LNCaP clone FGC (cell line): ENCODE measurements around the gene ODF2L.
A peak's percentile ranks its signal among the peaks of the same experiment; 100 is the strongest.

Source experiments
- DNase-seq: peaks from one replicate; pipeline ENCODE4 v3.0.0-alpha.2; 2011; ENCODE audit warnings: low read depth
- H3K4me3 ChIP-seq: 2 replicates; pipeline ENCODE4 v1.5.1; 2011; ENCODE audit warnings: mild to moderate bottlenecking, low read depth, low read length, control low read depth
- TF ChIP-seq, protein P1 (sequence below): IDR thresholded peaks from 2 replicates; pipeline ENCODE4 v1.5.1; 2012; ENCODE audit warnings: mild to moderate bottlenecking; ENCODE audit not compliant: control insufficient read depth, insufficient read depth; ENCODE audit errors: extremely low read depth

The ODF2L gene

GRCh38 chr1:86395751-86396497, at the start of gene ODF2L:
ODF2L (minus strand) TSS chr1:86396323; CDS start chr1:86387027, 9,296 bp downstream.
- DNase-seq: peak; percentile 52
- peak within 1 kb of the TSS; percentile 86 for H3K4me3 ChIP-seq
- TF ChIP-seq, protein P1, sequence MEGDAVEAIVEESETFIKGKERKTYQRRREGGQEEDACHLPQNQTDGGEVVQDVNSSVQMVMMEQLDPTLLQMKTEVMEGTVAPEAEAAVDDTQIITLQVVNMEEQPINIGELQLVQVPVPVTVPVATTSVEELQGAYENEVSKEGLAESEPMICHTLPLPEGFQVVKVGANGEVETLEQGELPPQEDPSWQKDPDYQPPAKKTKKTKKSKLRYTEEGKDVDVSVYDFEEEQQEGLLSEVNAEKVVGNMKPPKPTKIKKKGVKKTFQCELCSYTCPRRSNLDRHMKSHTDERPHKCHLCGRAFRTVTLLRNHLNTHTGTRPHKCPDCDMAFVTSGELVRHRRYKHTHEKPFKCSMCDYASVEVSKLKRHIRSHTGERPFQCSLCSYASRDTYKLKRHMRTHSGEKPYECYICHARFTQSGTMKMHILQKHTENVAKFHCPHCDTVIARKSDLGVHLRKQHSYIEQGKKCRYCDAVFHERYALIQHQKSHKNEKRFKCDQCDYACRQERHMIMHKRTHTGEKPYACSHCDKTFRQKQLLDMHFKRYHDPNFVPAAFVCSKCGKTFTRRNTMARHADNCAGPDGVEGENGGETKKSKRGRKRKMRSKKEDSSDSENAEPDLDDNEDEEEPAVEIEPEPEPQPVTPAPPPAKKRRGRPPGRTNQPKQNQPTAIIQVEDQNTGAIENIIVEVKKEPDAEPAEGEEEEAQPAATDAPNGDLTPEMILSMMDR: no peak

GRCh38 chr1:86445919-86446318, 49.8 kb upstream of the ODF2L start:
- no peak overlapping the region for H3K4me3 ChIP-seq
- no peak for DNase-seq
- TF ChIP-seq, protein P1: no peak

- H3K4me3 ChIP-seq: no peak overlapping the region
- TF ChIP-seq, protein P1: no peak
- DNase-seq: no peak
Observed at GRCh38 chr1:86441997-86442396, 45.9 kb upstream of the ODF2L start.

GRCh38 chr1:86441581-86441980, 45.5 kb upstream of the ODF2L start:
- no peak for DNase-seq
- H3K4me3 ChIP-seq: no peak overlapping the region
- TF ChIP-seq, protein P1: no peak

GRCh38 chr1:86436041-86436440, 39.9 kb upstream of the ODF2L start:
- DNase-seq: no peak
- TF ChIP-seq, protein P1: no peak
- H3K4me3 ChIP-seq: no peak overlapping the region

DNA sequence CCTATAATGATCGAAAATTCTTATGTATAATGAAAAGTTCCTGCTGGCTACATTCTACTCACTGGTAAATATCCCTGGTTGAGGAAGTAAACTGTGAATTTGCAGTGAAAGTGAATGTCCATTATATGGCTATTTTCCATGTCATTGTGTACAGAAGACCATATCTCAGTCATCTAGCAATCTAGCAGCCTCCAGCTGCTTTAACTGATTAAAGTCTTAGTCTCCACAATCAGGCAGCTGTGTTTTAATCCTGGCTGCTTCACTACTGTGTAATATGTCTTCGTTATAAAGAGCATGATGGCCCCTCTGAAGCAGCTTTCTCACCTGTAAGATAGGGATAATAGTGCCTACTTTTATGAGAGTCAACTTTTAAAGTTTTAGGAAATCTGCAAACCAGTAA, 39.2 kb upstream of the ODF2L start:
- no peak overlapping the region for H3K4me3 ChIP-seq
- TF ChIP-seq, protein P1: no peak
- peak; percentile 72 for DNase-seq

GRCh38 chr1:86434059-86434458, 37.9 kb upstream of the ODF2L start:
- TF ChIP-seq, protein P1: no peak
- H3K4me3 ChIP-seq: no peak overlapping the region
- peak; percentile 96 for DNase-seq
